GM23338 (cell line): ENCODE results near the gene SPATA13.

Experiments
- EZH2 ChIP-seq: fragments of 200-600 bp; sonication (generic); IDR thresholded peaks from one replicate; pipeline ENCODE4 v1.8.0; 2017; ENCODE audit warnings: antibody characterized with exemption, mild to moderate bottlenecking, low read depth; ENCODE audit not compliant: unreplicated experiment
- POLR2AphosphoS5 ChIP-seq: IDR thresholded peaks from 2 replicates; pipeline ENCODE4 v1.6.1; 2016; ENCODE audit warnings: antibody characterized with exemption, low read depth
- STAT1 ChIP-seq: IDR thresholded peaks from one replicate; pipeline ENCODE4 v1.6.1; 2016; ENCODE audit warnings: antibody characterized with exemption; ENCODE audit not compliant: unreplicated experiment
- TF ChIP-seq, protein P1 (sequence below), 2 experiments: fragments of 200-600 bp in 1 of 2; sonication (generic) in 1 of 2; conservative IDR thresholded peaks; 2 replicates each; pipeline versions ENCODE4 v1.5.1 to v1.6.1; 2016 to 2017; ENCODE audit warnings: antibody characterized with exemption in 2 of 2, low read depth in 2 of 2, mild to moderate bottlenecking in 2 of 2, moderate library complexity in 1 of 2
- TF ChIP-seq, protein P2 (sequence below): IDR thresholded peaks from 2 replicates; pipeline ENCODE4 v1.6.1; 2016; ENCODE audit warnings: antibody characterized with exemption

DNA sequence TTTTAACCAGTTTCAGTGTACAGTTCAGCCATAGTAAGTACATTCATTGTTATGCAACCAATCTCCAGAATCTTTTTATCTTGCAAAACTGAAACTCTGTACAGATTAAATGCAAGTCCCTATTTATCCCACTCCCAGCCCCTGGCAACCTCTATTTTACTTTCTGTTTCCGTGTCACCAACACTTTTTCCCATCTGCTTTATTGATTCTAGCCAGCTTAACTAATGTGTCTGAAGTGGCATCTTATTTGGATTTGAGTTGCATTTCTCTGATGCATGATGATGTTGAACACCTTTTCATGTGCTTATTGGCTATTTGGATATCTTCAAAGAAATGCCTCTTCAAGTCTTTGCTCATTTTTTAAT is 18.9 kb downstream of the SPATA13 start:
- TF ChIP-seq POLR2AphosphoS5: no peak
- TF ChIP-seq, protein P1, sequence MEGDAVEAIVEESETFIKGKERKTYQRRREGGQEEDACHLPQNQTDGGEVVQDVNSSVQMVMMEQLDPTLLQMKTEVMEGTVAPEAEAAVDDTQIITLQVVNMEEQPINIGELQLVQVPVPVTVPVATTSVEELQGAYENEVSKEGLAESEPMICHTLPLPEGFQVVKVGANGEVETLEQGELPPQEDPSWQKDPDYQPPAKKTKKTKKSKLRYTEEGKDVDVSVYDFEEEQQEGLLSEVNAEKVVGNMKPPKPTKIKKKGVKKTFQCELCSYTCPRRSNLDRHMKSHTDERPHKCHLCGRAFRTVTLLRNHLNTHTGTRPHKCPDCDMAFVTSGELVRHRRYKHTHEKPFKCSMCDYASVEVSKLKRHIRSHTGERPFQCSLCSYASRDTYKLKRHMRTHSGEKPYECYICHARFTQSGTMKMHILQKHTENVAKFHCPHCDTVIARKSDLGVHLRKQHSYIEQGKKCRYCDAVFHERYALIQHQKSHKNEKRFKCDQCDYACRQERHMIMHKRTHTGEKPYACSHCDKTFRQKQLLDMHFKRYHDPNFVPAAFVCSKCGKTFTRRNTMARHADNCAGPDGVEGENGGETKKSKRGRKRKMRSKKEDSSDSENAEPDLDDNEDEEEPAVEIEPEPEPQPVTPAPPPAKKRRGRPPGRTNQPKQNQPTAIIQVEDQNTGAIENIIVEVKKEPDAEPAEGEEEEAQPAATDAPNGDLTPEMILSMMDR (conservative IDR thresholded peaks at IDR 0.05; ENCODE audit: low read depth in 2 of 2): no peak
- no peak for TF ChIP-seq EZH2
- no peak for TF ChIP-seq STAT1
- TF ChIP-seq, protein P2, sequence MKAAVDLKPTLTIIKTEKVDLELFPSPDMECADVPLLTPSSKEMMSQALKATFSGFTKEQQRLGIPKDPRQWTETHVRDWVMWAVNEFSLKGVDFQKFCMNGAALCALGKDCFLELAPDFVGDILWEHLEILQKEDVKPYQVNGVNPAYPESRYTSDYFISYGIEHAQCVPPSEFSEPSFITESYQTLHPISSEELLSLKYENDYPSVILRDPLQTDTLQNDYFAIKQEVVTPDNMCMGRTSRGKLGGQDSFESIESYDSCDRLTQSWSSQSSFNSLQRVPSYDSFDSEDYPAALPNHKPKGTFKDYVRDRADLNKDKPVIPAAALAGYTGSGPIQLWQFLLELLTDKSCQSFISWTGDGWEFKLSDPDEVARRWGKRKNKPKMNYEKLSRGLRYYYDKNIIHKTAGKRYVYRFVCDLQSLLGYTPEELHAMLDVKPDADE: no peak
